T1000 (cell line): Measurements from ENCODE around the gene RAPGEFL1.
"Not testable (repeated sequence)": the region's sequence is repeated elsewhere in the genome, so short reads cannot be mapped to it uniquely, and the experiment has no call there.

Experiments
- DNase-seq: peaks from one replicate; lab custom pipeline; 2025; ENCODE audit warnings: mixed read lengths; lab: John Stamatoyannopoulos, UW

RAPGEFL1 gene

DNA sequence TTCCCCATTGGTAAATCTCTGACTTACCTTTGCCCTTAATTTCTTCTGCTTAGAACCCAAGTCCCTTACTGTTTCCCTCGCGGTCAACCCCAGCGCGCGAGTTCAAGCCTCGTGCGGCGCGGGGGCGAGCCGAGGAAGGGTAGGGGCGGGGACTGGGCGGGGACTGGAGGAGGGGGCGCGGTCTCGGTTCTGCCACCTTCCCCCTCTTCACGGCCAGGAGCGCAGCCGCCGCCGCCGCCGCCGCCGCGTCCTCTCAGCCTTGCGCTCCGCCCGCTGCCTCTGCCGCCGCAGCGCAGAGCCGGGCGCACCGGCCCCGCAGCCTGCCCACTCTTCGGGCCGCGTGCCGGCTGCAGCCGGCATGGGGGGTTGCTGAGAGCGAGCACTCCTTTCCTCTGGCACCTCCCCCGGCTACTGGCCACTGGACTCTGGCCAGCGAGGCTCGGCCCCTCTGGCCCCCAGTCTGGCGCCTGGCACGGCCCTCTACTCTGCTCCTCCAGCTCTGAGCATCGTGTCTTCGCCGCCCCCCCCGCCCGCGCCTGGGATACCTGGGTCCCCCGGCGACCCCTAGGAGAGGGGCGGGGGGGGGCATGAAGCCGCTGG is at the start of gene RAPGEFL1:
Gene RAPGEFL1 (plus strand): TSS at position 196 of the 600 bp plus-strand sequence. CDS start 392 bp downstream, at position 588.
- DNase-seq, result no peak

DNA sequence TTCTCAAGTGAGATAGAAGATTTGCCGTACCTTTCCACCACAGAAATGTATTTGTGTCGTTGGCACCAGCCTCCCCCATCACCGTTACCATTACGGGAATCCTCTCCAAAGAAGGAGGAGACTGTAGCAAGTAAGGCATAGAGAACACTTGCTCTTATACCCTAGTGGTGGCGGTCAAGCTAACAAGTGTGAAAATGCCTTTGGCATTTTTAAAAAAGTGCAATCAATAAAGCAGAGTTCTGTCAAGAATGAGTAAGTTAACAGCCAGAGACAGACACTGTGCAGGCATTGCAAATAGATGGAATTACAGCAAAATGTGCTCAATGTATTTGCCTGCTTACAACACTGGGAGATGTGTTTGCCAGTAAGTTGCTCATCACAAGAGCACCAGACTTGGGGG is 47.8 kb upstream of the RAPGEFL1 start:
- DNase-seq, result no peak

GRCh38 chr17:40130352-40131042 is 46.8 kb upstream of the RAPGEFL1 start:
- DNase-seq, result no peak

- DNase-seq, result no peak
These were observed 43.1 kb upstream of the RAPGEFL1 start for GRCh38 chr17:40134184-40134583.

DNA sequence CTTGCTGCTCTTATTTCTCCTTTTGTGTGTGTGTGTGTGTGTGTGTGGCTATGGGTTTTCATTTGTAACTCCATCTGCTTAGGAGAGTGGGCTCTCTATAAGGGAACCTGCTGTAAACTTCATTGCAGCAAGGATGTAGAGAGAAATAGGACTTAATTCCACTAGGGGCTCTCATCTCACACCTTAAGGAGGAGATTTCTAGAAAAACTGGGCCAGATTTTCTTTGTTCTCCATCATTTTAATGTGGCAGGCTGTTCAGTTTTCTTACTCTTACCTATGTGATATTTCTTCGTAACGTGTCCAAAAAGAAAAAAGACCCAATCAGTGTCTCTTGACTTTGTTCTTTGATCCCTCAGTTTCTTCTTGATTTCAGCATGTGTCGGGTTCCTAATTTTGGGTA is 41.5 kb upstream of the RAPGEFL1 start:
- no peak for DNase-seq

GRCh38 chr17:40139566-40140058 is 37.7 kb upstream of the RAPGEFL1 start:
- DNase-seq, result no peak

DNA sequence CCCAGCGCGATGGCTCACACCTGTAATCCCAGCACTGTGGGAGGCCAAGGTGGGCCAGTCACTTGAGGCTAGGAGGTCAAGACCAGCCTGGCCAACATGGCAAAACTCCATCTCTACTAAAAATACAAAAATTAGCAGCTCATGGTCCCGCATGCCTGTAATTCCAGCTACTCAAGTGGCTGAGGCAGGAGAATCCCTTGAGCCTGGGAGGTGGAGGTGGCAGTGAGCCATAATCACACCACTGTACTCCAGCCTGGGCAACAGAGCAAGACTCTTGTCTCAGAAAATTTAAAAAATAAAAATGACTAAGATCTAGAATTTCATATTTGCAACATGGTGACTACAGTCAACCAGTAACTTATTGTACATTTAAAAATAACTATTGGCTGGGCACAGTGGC is 34.1 kb upstream of the RAPGEFL1 start:
- DNase-seq, result not testable (repeated sequence)

DNA sequence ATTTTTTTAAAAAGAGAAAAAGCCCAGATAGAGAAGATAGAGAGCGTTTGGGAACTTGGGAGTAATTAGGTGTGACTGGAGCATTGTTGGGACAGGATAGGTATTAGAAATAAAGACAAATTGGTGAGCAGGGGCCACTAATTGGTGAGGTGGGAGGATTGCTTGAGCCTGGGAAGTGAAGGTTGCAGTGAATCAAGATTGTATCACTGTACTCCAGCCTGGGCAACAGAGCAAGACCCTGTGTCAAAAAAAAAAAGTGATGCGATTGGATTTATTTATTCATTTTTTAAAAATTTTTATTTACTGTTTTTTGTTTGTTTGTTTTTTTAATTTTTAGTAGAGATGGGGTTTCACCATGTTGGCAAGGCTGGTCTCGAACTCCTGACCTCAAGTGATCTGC is 31.8 kb upstream of the RAPGEFL1 start:
- no peak for DNase-seq

- DNase-seq, result no peak
These were observed 28.7 kb upstream of the RAPGEFL1 start for GRCh38 chr17:40148527-40148926.

DNA sequence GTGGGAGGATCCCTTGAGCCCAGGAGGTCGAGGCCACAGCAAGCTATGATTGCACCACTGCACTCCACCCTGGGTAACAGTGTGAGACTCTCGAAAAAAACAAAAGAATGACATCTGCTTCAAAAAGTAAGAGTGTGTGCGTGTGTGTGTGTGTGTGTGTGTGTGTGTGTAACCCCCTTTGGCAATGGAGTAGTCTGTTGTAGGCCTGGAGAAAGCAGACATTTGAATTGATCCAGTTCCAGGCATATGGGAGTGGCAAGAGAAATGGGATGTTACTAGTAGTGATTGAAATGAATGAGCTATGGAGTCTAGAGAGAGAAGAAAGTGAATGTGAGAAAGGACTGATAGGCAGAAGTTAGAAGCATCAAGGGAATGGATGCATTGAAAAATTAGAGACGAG is 27.0 kb upstream of the RAPGEFL1 start:
- no peak for DNase-seq

DNA sequence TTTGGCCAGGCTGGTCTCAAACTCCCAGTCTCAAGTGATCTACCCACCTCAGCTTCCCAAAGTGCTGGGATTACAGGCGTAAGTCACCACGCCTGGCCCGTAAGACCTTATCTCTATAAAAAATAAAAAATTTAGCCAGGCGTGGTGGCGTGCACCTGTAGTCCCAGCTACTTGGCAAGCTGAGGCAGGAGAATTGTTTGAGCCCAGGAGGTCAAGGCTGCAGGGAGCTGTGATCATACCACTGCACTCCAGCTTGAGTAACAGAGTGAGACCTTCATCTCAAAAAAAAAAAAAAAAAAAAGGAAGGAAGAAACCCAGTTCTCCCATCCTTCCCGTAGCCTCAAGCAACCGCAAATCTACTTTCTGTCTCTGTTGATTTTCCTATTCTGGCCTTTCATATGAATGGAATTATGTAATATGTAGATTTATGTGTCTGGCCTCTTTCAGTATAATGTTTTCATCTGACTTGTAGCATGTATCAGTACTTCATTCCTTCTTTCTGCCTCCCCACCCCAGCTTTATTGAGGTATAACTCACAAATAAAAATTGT is 25.8 kb upstream of the RAPGEFL1 start:
- no peak for DNase-seq

GRCh38 chr17:40153603-40154236 is 23.6 kb upstream of the RAPGEFL1 start:
- no peak for DNase-seq

DNA sequence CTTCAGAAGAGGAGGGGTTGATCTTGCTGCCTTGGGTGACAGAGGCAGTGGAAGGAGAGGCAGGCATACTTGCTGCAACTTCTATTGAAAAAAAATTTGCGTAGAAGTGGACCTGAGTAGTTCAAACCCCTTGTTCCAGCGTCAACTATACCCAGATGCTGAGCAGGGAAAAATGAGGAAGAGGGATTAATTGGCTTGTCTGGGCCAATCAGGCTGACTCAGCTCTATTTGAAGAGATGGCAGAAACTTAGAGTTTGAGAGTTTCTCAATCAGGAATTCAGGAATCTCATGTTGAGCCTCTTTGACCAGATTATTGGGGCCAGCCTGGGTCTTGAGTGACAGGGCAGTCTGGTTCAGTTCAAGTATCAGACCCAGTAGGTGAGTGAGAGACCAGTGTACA is 19.3 kb upstream of the RAPGEFL1 start:
- no peak for DNase-seq

DNA sequence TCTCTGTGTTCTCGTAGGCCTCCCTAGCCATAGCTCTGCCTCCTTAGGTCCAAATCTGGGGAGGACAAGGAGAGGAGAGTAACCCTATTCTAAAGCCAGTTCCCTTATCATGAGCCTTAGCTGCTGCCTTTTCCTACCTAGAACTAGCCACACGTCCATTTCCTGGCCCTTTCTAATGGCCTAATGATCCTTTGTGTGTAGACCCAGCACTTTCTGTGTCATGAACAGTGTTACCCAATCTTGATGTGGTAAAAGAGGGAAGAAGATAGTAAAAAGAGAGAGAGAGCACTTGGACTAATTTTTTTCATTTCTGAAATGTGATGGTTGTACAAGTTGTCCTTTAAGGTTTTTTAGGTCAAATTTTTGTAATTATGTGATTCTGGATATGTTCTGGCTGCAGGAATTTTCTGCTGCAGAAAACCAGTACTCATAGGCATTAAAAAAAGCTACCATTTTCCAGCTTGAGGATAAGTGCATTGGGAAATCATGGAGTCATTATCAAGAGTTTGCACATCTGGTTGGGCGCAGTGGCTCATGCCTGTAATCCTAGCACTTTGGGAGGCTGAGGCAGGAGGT is 18.7 kb upstream of the RAPGEFL1 start:
- no peak for DNase-seq

- DNase-seq, result no peak
These were observed 17.8 kb upstream of the RAPGEFL1 start for GRCh38 chr17:40159456-40159855.

DNA sequence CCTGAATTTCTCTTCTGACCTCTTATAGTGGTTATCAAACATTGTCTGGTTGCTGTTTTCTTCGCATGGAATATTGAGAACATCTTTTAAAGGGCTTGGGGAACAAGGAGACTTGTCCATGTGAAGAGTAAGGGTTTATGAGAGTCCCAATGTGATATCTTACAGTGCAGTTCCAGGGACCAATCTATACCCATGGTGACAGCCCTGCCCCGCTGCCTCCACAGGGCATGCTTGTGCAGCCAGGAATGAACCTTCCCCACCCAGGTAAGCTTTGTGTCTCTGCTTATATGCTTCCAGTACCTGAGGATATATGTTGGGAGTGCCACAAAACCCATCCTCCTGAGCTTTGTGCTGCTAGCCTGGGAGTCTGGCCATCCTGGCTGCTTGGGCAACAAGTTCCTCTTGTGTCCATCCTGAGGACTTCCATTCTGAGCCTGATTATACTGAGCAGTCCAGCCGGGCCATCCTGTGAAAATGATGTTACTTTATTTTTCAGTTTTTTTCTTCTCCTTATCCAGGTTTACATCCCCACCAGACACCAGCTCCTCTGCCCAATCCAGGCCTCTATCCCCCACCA is 9.5 kb upstream of the RAPGEFL1 start:
- DNase-seq, result no peak

DNA sequence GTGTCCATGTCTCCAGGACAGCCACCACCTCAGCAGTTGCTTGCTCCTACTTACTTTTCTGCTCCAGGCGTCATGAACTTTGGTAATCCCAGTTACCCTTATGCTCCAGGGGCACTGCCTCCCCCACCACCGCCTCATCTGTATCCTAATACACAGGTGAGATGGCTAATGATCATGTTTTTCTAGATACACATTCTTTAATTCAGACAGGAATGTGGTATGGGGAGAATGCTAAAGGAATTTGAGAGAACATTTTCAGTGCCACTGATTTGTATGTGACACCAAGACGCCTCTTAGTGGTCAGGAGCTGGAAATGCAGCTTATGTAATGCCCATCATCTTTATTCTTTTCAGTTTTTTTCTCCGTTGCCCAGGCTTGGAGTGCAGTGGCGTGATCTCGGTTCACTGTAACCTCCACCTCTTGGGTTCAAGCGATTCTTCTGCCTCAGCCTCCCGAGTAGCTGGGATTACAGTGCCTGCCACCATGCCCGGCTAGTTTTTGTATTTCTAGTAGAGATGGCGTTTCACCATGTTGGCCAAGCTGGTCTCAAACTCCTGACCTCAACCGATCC is 8.9 kb upstream of the RAPGEFL1 start:
- DNase-seq, result peak; percentile 16

DNA sequence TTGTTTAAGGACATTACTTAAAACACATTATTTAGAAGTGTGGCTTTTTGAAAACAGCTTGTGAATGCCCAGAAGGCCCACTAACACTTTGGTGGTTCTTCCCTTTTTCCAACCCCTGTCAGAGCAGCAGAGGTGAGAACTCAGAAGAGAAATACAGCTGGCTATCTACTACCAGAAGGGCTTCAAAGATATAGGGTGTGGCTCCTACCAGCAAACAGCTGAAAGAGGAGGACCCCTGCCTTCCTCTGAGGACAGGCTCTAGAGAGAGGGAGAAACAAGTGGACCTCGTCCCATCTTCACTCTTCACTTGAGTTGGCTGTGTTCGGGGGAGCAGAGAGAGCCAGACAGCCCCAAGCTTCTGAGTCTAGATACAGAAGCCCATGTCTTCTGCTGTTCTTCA is 6.9 kb upstream of the RAPGEFL1 start:
- no peak for DNase-seq

- no peak for DNase-seq
These were observed 5.5 kb upstream of the RAPGEFL1 start for GRCh38 chr17:40171750-40172149.

- DNase-seq, result no peak
These were observed 4.0 kb upstream of the RAPGEFL1 start for GRCh38 chr17:40173091-40173777.

- no peak for DNase-seq
These were observed 3.5 kb upstream of the RAPGEFL1 start for GRCh38 chr17:40173778-40174135.
